ENCODE measurements around the gene EIF2S1. TPM values are rescaled to one million over a fixed set of nuclear protein-coding genes. Genes with fewer than 3 reads are reported as not detected.
"Not testable (repeated sequence)": the region's sequence is repeated elsewhere in the genome, so short reads cannot be mapped to it uniquely, and the experiment has no call there.

EIF2S1 gene
- polyA plus RNA-seq, 3 donors from 2014 or later = 131 to 159 (median 141) TPM

- no peaks in the 10 kb centered on the region for H3K9me3 Mint-ChIP-seq
- no peak overlapping the region for H3K27ac Mint-ChIP-seq
- no peaks in the 10 kb centered on the region for H3K36me3 Mint-ChIP-seq
- no peaks in the 10 kb centered on the region for H3K4me1 Mint-ChIP-seq
- no peak for DNase-seq
- H3K27me3 Mint-ChIP-seq (ENCODE audit: low read depth in 3 of 3) = peaks cover 0 to 11% (median 2%) of the 10 kb centered on the region in 3 donors
- H3K4me3 Mint-ChIP-seq = no peak overlapping the region
Observed at GRCh38 chr14:67409461-67409860, 49.3 kb downstream of the EIF2S1 start.

DNA sequence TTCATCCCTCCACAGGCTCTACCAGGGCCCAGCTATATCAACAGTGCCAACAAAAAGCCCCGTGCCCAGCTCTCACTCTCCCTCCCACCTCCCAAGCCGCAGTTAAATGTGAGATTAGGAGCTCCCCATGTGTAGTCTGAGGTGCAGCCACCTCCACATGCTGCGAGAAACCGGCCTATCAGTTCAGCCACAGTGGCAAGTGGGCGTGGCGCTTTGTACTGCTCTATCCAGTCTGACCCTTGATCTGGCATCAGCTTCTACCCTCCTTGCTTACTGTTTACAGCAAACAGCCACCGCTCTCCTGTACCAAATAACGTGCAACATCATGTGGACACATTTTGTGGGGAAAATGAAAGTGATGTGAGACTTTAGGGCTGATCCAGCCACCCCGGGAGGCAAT lies 50.2 kb downstream of the EIF2S1 start:
- Mint-ChIP-seq H3K4me3 (no peak overlapping the region), H3K27me3 (ENCODE audit: low read depth in 3 of 3) (peaks cover 0 to 11% (median 2%) of the 10 kb centered on the region in 3 donors), H3K36me3 (no peaks in the 10 kb centered on the region), H3K4me1 (no peaks in the 10 kb centered on the region), H3K27ac (no peak overlapping the region), H3K9me3 (no peaks in the 10 kb centered on the region)
- no peak for DNase-seq

- Mint-ChIP-seq H3K9me3 (no peaks in the 10 kb centered on the region), H3K27ac (no peak overlapping the region), H3K4me1 (no peaks in the 10 kb centered on the region), H3K36me3 (no peaks in the 10 kb centered on the region), H3K4me3 (no peak overlapping the region), H3K27me3 (ENCODE audit: low read depth in 3 of 3) (peaks cover 0 to 14% (median 2%) of the 10 kb centered on the region in 3 donors)
- DNase-seq = no peak
Observed at GRCh38 chr14:67411370-67411769, 51.2 kb downstream of the EIF2S1 start.

DNA sequence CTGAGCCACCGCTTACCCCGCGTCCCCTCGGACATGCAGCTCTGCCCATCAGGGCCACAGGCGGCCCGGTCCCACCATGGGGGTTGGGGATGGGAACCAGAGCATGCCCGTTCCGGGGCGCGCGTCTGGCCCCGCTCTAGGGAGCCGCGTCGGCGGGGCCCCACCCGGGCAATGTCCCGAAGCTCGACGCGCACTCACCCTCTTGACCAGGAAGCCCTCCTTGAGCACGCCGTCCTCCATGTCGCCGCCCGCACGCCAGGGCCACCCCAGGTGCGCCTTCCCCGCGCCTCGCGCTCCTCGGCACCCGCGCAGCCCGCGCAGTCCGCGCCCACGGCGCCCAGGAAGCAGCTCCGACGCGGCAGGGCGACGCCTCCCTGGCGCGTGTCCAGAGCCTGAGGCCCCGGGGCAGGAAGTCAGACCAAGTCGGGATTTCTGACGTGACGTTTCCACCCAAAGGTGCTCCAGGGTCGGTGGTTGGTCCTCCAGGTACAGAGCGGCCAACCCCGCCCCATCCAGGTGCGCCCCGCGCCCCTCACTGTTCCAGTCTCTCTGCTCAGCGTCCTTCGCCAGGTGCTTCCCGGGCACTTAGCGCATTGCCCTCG lies 51.8 kb downstream of the EIF2S1 start, which contains the start of gene PLEK2:
TSS of gene PLEK2 (minus strand) at position 346 of the 602 bp plus-strand sequence. CDS start at position 240, 106 bp downstream.
- no peak within 1 kb of the TSS for H3K4me3 Mint-ChIP-seq
- H3K9me3 Mint-ChIP-seq = no peaks in the 10 kb centered on the region
- H3K36me3 Mint-ChIP-seq = no peaks in the 10 kb centered on the region
- DNase-seq = no peak
- H3K27ac Mint-ChIP-seq = no peak within 1 kb of the TSS
- H3K4me1 Mint-ChIP-seq = no peaks in the 10 kb centered on the region
- H3K27me3 Mint-ChIP-seq (ENCODE audit: low read depth in 3 of 3) = peaks cover 0 to 14% (median 2%) of the 10 kb centered on the region in 3 donors

DNA sequence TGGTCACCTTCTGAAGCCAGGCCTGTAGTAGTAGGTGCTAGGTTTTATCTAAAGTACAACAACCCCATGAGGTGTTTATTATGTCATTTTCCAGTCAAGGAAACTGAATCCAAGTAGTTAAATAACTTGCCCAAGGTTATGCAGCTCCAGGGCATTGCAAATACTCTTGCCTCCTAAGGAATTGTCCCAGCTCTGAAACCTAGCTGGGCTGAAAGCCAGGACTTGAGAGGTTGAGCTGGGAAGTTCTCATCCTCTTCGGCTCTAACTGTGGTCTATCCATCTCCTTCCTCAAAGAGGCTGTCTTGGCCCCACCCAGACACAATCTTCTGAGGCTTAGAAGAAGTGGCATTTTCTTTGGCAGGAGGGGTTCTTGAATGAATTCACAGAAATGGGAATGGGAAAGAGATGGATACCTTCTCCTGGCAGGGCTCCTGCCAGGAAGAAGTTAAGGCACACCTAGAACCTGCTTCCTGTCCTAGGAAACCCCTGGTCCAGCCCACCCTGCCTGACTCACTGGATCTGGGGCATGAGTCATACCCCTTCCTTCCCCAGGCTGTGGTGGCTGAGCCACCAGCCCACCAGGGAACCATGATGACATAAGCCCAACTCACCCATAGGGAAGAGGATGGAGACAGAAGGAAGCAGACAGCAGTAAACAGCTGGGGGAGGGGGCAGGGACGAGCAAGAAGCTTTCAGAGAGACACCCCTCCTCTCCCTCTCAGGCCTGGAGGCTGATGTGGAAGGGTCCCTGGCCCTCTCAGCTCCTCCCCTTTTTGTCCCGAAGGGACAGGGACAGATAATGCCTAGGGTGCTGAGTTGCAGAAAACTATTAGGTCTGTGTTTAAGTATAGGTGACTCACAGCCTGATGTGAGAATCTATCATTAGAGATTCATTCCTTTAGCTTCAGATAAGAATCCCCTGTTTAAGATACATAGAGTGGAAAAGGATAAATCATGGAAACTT lies 54.0 kb downstream of the EIF2S1 start:
- no peak for DNase-seq
- H3K27ac Mint-ChIP-seq = no peak overlapping the region
- no peak overlapping the region for H3K4me3 Mint-ChIP-seq
- no peaks in the 10 kb centered on the region for H3K4me1 Mint-ChIP-seq
- H3K27me3 Mint-ChIP-seq (ENCODE audit: low read depth in 3 of 3) = peaks cover 0 to 16% (median 2%) of the 10 kb centered on the region in 3 donors
- no peaks in the 10 kb centered on the region for H3K36me3 Mint-ChIP-seq
- H3K9me3 Mint-ChIP-seq = no peaks in the 10 kb centered on the region

DNA sequence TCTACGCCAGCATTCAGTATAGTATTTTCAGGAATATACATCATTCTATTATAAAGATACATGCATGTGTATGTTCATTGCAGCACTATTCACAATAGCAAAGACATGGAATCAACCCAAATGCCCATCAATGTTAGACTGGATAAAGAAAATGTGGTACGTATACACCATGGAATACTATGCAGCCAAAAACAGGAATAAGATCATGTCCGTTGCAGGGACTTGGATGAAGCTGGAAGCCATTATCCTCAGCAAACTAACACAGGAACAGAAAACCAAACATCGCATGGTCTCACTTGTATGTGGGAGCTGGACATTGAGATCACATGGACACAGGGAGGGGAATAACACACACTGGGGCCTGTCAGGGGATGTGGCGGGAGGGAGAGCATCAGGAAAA lies 55.5 kb downstream of the EIF2S1 start:
- DNase-seq, H3K4me1 Mint-ChIP-seq, H3K27ac Mint-ChIP-seq, H3K9me3 Mint-ChIP-seq, H3K36me3 Mint-ChIP-seq, H3K4me3 Mint-ChIP-seq: not testable (repeated sequence)
- peaks cover 0 to 18% (median 2%) of the 10 kb centered on the region in 3 donors for H3K27me3 Mint-ChIP-seq (ENCODE audit: low read depth in 3 of 3)

- no peak for DNase-seq
- no peak overlapping the region for H3K4me3 Mint-ChIP-seq
- H3K36me3 Mint-ChIP-seq = no peaks in the 10 kb centered on the region
- H3K27me3 Mint-ChIP-seq (ENCODE audit: low read depth in 3 of 3) = peaks cover 0 to 14% (median 2%) of the 10 kb centered on the region in 3 donors
- H3K27ac Mint-ChIP-seq = no peak overlapping the region
- no peaks in the 10 kb centered on the region for H3K9me3 Mint-ChIP-seq
- H3K4me1 Mint-ChIP-seq = no peaks in the 10 kb centered on the region
Observed at GRCh38 chr14:67416085-67416484, 56.0 kb downstream of the EIF2S1 start.

DNA sequence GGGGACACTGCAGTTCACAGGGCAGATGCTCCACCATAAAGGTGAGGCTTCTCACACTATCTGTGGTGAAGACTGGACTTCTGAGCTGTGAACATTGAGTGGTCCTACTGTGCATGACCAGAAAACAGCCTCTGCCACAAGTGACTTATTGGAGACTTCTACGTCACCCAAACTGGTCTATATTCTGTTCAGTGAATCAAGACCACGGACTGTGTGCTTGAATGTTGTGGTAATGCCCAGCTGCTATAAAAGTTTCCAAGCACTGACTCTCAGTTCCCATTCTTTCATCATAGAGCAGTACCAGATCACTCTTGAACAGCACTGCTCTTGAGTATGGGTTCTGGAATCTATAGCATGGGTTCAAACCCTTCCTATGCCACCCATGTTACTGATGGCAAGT lies 56.7 kb downstream of the EIF2S1 start:
- DNase-seq = no peak
- no peaks in the 10 kb centered on the region for H3K4me1 Mint-ChIP-seq
- no peaks in the 10 kb centered on the region for H3K9me3 Mint-ChIP-seq
- no peak overlapping the region for H3K27ac Mint-ChIP-seq
- no peaks in the 10 kb centered on the region for H3K36me3 Mint-ChIP-seq
- no peak overlapping the region for H3K4me3 Mint-ChIP-seq
- H3K27me3 Mint-ChIP-seq (ENCODE audit: low read depth in 3 of 3) = peaks cover 0 to 12% (median 2%) of the 10 kb centered on the region in 3 donors

DNA sequence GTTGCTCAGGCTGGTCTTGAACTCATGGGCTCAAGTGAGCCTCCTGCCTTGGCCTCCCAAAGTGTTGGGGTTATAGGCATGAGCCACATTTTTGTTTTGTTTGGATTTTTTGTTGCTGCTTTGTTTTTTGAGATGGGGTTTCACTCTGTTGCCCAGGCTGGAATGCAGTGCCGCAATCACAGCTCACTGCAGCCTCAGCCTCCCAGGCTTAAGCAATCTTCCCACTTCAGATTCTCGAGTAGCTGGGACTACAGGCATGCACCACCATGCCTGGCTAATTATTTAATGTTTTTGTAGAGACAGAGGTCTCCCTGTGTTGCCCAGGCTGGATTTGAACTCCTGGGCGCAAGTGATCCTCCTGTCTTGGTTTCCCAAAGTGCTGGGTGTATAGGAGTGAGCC lies 57.5 kb downstream of the EIF2S1 start:
- Mint-ChIP-seq H3K27ac (no peak overlapping the region), H3K4me1 (no peaks in the 10 kb centered on the region), H3K27me3 (ENCODE audit: low read depth in 3 of 3) (peaks cover 0 to 9% (median 0%) of the 10 kb centered on the region in 3 donors), H3K4me3 (no peak overlapping the region), H3K36me3 (no peaks in the 10 kb centered on the region), H3K9me3 (no peaks in the 10 kb centered on the region)
- no peak for DNase-seq

DNA sequence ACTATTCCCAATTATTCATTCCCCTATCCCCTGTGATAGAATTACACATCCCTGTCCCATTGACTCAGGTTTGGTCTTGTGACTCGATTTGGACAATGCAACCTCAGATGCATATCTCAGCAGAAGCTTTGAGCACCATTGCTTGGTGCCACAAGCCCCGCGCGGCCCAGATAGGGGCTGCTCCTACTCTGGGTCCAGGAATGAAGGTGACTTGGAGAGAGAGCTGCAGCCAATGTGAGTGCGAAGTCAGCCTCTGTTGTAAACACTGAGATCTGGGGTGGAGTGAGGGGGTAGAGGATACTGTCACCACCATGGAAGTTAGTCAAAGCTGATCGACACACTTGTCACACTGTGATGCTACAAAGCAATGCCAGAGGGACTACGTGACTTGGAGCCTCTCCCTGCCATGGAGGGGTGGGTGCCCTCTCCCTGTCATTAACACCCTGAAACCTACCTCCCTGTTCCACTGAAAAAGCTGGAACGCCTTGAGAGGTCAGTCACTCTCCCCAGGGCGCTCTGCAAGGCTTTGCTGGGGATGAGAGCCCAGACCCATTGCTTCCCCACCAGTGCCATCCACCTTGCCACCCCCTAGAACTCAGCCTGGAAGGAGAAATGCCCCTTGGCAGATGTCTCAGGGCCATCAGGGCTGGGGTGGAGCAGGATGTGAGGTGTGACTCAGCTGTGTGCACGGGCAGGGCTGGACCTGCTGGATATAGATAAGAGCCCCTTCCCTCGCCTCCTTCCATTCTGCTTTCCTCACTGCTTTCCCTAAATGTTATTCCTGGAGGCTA lies 58.5 kb downstream of the EIF2S1 start:
- no peak overlapping the region for H3K4me3 Mint-ChIP-seq
- no peak overlapping the region for H3K27ac Mint-ChIP-seq
- H3K36me3 Mint-ChIP-seq = no peaks in the 10 kb centered on the region
- H3K4me1 Mint-ChIP-seq = no peaks in the 10 kb centered on the region
- no peak for DNase-seq
- peaks cover 0 to 9% (median 0%) of the 10 kb centered on the region in 3 donors for H3K27me3 Mint-ChIP-seq (ENCODE audit: low read depth in 3 of 3)
- H3K9me3 Mint-ChIP-seq = no peaks in the 10 kb centered on the region

GRCh38 chr14:67420102-67420739 lies 60.1 kb downstream of the EIF2S1 start:
- H3K27me3 Mint-ChIP-seq (ENCODE audit: low read depth in 3 of 3) = peaks cover 0 to 12% (median 4%) of the 10 kb centered on the region in 3 donors
- no peak overlapping the region for H3K4me3 Mint-ChIP-seq
- no peak for DNase-seq
- no peaks in the 10 kb centered on the region for H3K36me3 Mint-ChIP-seq
- H3K27ac Mint-ChIP-seq = no peak overlapping the region
- H3K4me1 Mint-ChIP-seq = no peaks in the 10 kb centered on the region
- H3K9me3 Mint-ChIP-seq = no peaks in the 10 kb centered on the region

- Mint-ChIP-seq H3K27me3 (ENCODE audit: low read depth in 3 of 3) (peaks cover 2 to 15% (median 4%) of the 10 kb centered on the region in 3 donors), H3K4me3 (no peak overlapping the region), H3K9me3 (no peaks in the 10 kb centered on the region), H3K4me1 (no peaks in the 10 kb centered on the region), H3K27ac (no peak overlapping the region), H3K36me3 (no peaks in the 10 kb centered on the region)
- DNase-seq = no peak
Observed at GRCh38 chr14:67421356-67422224, 61.5 kb downstream of the EIF2S1 start.

GRCh38 chr14:67423424-67423823 lies 63.3 kb downstream of the EIF2S1 start:
- Mint-ChIP-seq H3K4me1 (no peaks in the 10 kb centered on the region), H3K27me3 (ENCODE audit: low read depth in 3 of 3) (peaks cover 4 to 15% (median 4%) of the 10 kb centered on the region in 3 donors), H3K4me3 (no peak overlapping the region), H3K9me3 (no peaks in the 10 kb centered on the region), H3K36me3 (no peaks in the 10 kb centered on the region), H3K27ac (no peak overlapping the region)
- no peak for DNase-seq
